Colonic mucosa (tissue), 4 donors: Measurements from ENCODE around the gene SLC9C1. TPM values are rescaled to one million over a fixed set of nuclear protein-coding genes. Genes with fewer than 3 reads are reported as not detected.

Experiments used
- DNase-seq: peaks from one replicate; pipeline ENCODE4 v3.0.0-alpha.2; 2020
- H3K27ac ChIP-seq: fragments of 200-600 bp; one replicate; pipeline ENCODE4 v1.8.0; 2021
- H3K27me3 ChIP-seq: fragments of 200-600 bp; one replicate; pipeline ENCODE4 v1.8.0; 2021
- H3K36me3 ChIP-seq: fragments of 200-600 bp; one replicate; pipeline ENCODE4 v1.8.0; 2021
- H3K4me1 ChIP-seq: fragments of 200-600 bp; one replicate; pipeline ENCODE4 v1.8.0; 2021; ENCODE audit warnings: mild to moderate bottlenecking
- H3K4me3 ChIP-seq: fragments of 200-600 bp; one replicate; pipeline ENCODE4 v1.8.0; 2021
- H3K9ac ChIP-seq, 2 donors: one replicate each; pipeline ENCODE4 v1.7.0; 2013; ENCODE audit warnings: control low read depth in 2 of 2, low read depth in 2 of 2, low read length in 2 of 2
- H3K9me3 ChIP-seq: fragments of 200-600 bp; one replicate; pipeline ENCODE4 v1.8.0; 2021
- CTCF ChIP-seq: fragments of 200-600 bp; IDR thresholded peaks from one replicate; pipeline ENCODE4 v1.8.0; 2022; ENCODE audit warnings: antibody characterized with exemption, mild to moderate bottlenecking
- intact Hi-C: fragments of 100-400 bp; cut with DNase I; formaldehyde crosslinking; loops from one replicate; pipeline ENCODE4 v1.14.1; 2022
- total RNA-seq, 2 donors: library from RNA; stranded (reverse); fragmentation: NEBNext Ultra II Directional in 1 of 2; extraction: Animal tissue kit (Norgen Biotek cat#: 25700) in 1 of 2; gene quantifications; one replicate each; pipeline ENCODE4 v1.2.1, GENCODE V29; 2021
- donor health status: healthy.
- donor health status: DM: no; HTN: no; CAD: no.
- donor health status: DM: no; HTN: no; CAD: no.

SLC9C1 gene
- total RNA-seq, 2 donors from 2014 or later: 0.13 to 0.15 TPM

GRCh38 chr3:112297714-112298113 lies 3.7 kb upstream of the SLC9C1 start:
- no peak for TF ChIP-seq CTCF

GRCh38 chr3:112289011-112289410 lies 5.0 kb downstream of the SLC9C1 start:
- no peak for DNase-seq
- Histone ChIP-seq H3K4me3 (no peak overlapping the region), H3K27me3 (no peaks in the 10 kb centered on the region), H3K4me1 (no peaks in the 10 kb centered on the region), H3K9ac (no peak overlapping the region), H3K27ac (no peak overlapping the region), H3K36me3 (no peaks in the 10 kb centered on the region), H3K9me3 (no peaks in the 10 kb centered on the region)
- intact Hi-C loops: no loop called here
- TF ChIP-seq CTCF: no peak

More at GRCh38 chr3:112297714-112298113, 3.7 kb upstream of the SLC9C1 start:
- intact Hi-C loops: loop anchor here (10.0 kb wide), 1 partner anchor 163 kb away; the partner anchor contains the start of gene GCSAM
- no peaks in the 10 kb centered on the region for H3K9me3 ChIP-seq
- H3K27ac ChIP-seq: no peak overlapping the region
- no peaks in the 10 kb centered on the region for H3K27me3 ChIP-seq
- no peak overlapping the region for H3K4me3 ChIP-seq
- DNase-seq: no peak
- no peaks in the 10 kb centered on the region for H3K4me1 ChIP-seq
- no peaks in the 10 kb centered on the region for H3K36me3 ChIP-seq
- no peak overlapping the region for H3K9ac ChIP-seq

GRCh38 chr3:112280266-112280665 lies 13.8 kb downstream of the SLC9C1 start:
- Histone ChIP-seq H3K9me3 (no peaks in the 10 kb centered on the region), H3K4me1 (no peaks in the 10 kb centered on the region), H3K9ac (no peak overlapping the region), H3K4me3 (no peak overlapping the region), H3K27ac (no peak overlapping the region), H3K36me3 (no peaks in the 10 kb centered on the region), H3K27me3 (no peaks in the 10 kb centered on the region)
- TF ChIP-seq CTCF: no peak
- DNase-seq: no peak
- intact Hi-C loops: no loop called here

- intact Hi-C loops: no loop called here
- no peaks in the 10 kb centered on the region for H3K36me3 ChIP-seq
- no peak overlapping the region for H3K4me3 ChIP-seq
- H3K9me3 ChIP-seq: no peaks in the 10 kb centered on the region
- H3K27ac ChIP-seq: no peak overlapping the region
- H3K4me1 ChIP-seq: no peaks in the 10 kb centered on the region
- H3K9ac ChIP-seq: no peak overlapping the region
- no peak for TF ChIP-seq CTCF
- no peaks in the 10 kb centered on the region for H3K27me3 ChIP-seq
- DNase-seq: no peak
Measured at GRCh38 chr3:112273536-112273935, 20.5 kb downstream of the SLC9C1 start.

- H3K27me3 ChIP-seq: no peaks in the 10 kb centered on the region
- no peaks in the 10 kb centered on the region for H3K9me3 ChIP-seq
- no peaks in the 10 kb centered on the region for H3K36me3 ChIP-seq
- no peak overlapping the region for H3K9ac ChIP-seq
- DNase-seq: no peak
- intact Hi-C loops: no loop called here
- no peak overlapping the region for H3K4me3 ChIP-seq
- TF ChIP-seq CTCF: no peak
- no peak overlapping the region for H3K27ac ChIP-seq
- no peaks in the 10 kb centered on the region for H3K4me1 ChIP-seq
Measured at GRCh38 chr3:112261742-112262141, 32.3 kb downstream of the SLC9C1 start.

- Histone ChIP-seq H3K27me3 (no peaks in the 10 kb centered on the region), H3K9me3 (no peaks in the 10 kb centered on the region), H3K9ac (no peak overlapping the region), H3K27ac (no peak overlapping the region), H3K36me3 (no peaks in the 10 kb centered on the region), H3K4me3 (no peak overlapping the region), H3K4me1 (no peaks in the 10 kb centered on the region)
- no peak for TF ChIP-seq CTCF
- DNase-seq: no peak
- intact Hi-C loops: no loop called here
Measured at GRCh38 chr3:112260563-112260962, 33.5 kb downstream of the SLC9C1 start.
